HG03521 (cell line): ENCODE data around the gene DHX57.
A peak's percentile ranks its signal among the peaks of the same experiment; 100 is the strongest.

Experiments
- ATAC-seq: cut with Tn5 transposase; IDR thresholded peaks from one replicate; pipeline ENCODE4 v1.9.1; 2021; ENCODE audit warnings: mild to moderate bottlenecking, moderate library complexity; ENCODE audit not compliant: unreplicated experiment

The DHX57 gene

GRCh38 chr2:38754506-38754905, 121.2 kb downstream of the DHX57 start:
- no peak for ATAC-seq

DNA sequence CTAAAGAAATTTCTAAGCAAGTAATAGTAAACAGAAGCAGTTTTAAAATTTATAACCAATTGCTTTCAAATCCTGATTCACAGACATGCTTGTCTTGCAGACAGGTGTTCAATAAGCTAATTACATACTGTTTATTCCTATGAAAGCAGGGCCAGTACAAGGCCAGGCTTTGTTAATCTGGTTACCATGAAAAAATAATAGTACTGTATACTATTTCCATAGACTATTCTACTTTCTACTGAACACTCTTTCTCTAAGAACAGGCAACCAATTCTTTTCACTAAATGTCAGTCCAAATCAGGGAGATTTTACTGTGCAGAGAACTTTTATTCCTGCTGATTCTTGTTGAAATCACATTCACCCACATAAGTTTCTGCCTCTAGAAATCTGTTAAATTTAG, 121.7 kb downstream of the DHX57 start:
- ATAC-seq: no peak

- no peak for ATAC-seq
Measured at GRCh38 chr2:38751596-38752410, 123.9 kb downstream of the DHX57 start.

DNA sequence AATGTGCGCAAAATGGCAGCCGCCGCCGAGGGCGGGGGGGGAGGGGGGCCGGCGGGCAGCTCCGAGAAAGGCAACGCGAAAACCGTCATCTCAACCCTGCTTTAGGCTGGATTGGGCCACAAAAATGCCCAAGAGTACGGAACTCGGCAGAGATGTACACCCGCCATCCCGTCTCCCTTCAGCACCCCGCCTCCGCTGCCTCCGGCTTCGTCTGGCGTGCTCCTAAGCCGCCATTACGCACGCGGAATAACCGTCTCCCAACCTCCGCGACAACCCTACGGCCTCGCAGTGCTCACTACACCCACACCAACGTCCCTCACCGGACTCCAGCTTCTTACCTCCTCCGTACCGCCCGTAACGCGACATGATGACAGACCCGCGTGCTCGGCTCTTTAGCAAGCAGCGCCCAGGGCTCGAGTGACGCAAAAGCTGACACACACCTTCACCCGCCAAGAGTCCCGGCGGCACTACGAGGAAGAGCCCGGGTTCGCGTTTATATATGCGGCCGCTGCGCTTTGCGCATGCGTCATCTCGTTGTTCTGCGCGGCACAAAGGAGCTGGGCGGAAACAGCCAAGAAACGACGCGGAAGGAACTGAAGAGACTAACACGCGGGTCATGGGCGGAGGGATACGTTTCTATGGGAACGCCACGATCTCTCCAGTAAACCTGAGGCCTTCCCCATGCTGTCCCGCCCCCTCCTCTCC, 124.7 kb downstream of the DHX57 start, which contains the start of gene SRSF7:
TSS of gene SRSF7 (minus strand) at position 471 of the 705 bp plus-strand sequence. CDS start at position 366, 105 bp downstream.
- peak; percentile 74 for ATAC-seq

DNA sequence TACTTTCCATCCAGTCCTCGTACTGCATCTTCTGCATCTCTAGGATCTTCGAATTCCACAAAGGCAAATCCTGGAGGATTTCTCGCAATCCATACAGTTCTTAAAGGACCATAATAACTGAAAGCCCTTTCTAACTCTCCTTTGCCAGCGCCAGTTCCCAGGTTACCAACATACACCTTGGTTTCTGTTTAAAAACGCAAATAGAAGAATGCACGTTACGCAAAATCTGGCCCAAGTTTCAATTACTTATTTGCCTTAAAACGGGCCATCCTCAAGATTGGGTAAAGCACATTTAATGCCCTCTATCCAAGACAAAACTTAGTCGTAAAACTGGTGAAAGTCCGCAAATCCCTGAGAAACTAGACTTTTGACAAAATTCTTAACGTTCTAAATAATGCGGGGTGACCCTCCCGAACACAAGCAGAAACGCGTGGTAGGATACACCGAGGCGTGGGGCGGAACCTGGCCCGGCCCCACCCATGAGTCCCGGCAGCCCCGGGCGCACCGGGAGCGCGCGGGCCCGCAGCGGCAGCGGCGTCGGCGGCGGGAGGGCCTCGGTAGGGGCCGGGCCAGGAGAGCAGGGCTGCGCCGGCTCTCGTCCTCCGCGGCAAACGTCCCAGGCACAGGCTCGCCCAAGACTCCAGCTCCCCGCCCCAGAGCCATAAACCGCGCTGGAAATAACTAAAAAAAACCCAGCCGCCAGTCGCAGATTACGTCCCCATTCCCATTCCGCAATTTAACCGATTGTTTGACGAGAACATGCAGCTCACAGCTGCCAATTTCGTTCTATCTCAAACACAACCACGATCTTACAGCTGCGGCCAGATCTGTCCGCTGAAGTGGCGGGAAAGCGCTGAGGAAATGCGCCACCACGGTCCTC, 125.5 kb downstream of the DHX57 start:
- peak; percentile 29 for ATAC-seq

- no peak for ATAC-seq
Measured at GRCh38 chr2:38748943-38749804, 126.6 kb downstream of the DHX57 start.

- ATAC-seq: no peak
Measured at GRCh38 chr2:38748391-38748790, 127.3 kb downstream of the DHX57 start.

GRCh38 chr2:38747819-38748218, 127.9 kb downstream of the DHX57 start:
- ATAC-seq: no peak
